SK-N-SH treated with all-trans-retinoic acid at 6 μM for 48 hours (cell line): ENCODE measurements around the gene ABCC6.

Source experiments
- ATAC-seq: fragments of 200-7000 bp; cut with Tn5 transposase; 3 replicates; pipeline ENCODE4 v1.9.1; 2020; ENCODE audit warnings: mild to moderate bottlenecking, moderate library complexity
- ARNTL ChIP-seq: fragments of 450-650 bp; formaldehyde crosslinking; IDR thresholded peaks from 2 replicates; pipeline ENCODE4 v1.5.0; 2020; ENCODE audit warnings: low read depth, mild to moderate bottlenecking, moderate library complexity, borderline replicate concordance
- BACH2 ChIP-seq: fragments of 250-450 bp; sonication (Bioruptor Pico); IDR thresholded peaks from 2 replicates; pipeline ENCODE4 v1.9.0; 2021; ENCODE audit warnings: mild to moderate bottlenecking, borderline replicate concordance
- CSDC2 ChIP-seq: fragments of 250-450 bp; sonication (Bioruptor Pico); IDR thresholded peaks from 2 replicates; pipeline ENCODE4 v1.5.0; 2020; ENCODE audit warnings: mild to moderate bottlenecking, moderate library complexity
- ESRRG ChIP-seq: fragments of 250-450 bp; sonication (Bioruptor Pico); IDR thresholded peaks from 2 replicates; pipeline ENCODE4 v1.6.1; 2021; ENCODE audit warnings: mild to moderate bottlenecking
- GLIS3 ChIP-seq: fragments of 250-450 bp; sonication (Bioruptor Pico); IDR thresholded peaks from 2 replicates; pipeline ENCODE4 v1.5.0; 2020; ENCODE audit warnings: mild to moderate bottlenecking, moderate library complexity
- ISL1 ChIP-seq: fragments of 250-450 bp; sonication (Bioruptor Pico); IDR thresholded peaks from 2 replicates; pipeline ENCODE4 v2.1.2; 2022; ENCODE audit warnings: mild to moderate bottlenecking, moderate library complexity
- OSR1 ChIP-seq: fragments of 250-450 bp; sonication (Bioruptor Pico); IDR thresholded peaks from 2 replicates; pipeline ENCODE4 v1.8.0; 2022; ENCODE audit warnings: moderate library complexity, mild to moderate bottlenecking, inconsistent platforms
- RARB ChIP-seq: fragments of 250-450 bp; sonication (Bioruptor Pico); IDR thresholded peaks from 2 replicates; pipeline ENCODE4 v1.8.0; 2021; ENCODE audit warnings: mild to moderate bottlenecking, moderate library complexity
- SNAI2 ChIP-seq: fragments of 250-450 bp; sonication (Bioruptor Pico); IDR thresholded peaks from 2 replicates; pipeline ENCODE4 v1.5.0; 2020; ENCODE audit warnings: mild to moderate bottlenecking, moderate library complexity
- TCF4 ChIP-seq: fragments of 250-450 bp; sonication (Bioruptor Pico); IDR thresholded peaks from 2 replicates; pipeline ENCODE4 v1.8.0; 2021; ENCODE audit warnings: mild to moderate bottlenecking, moderate library complexity, borderline replicate concordance
- TOX ChIP-seq: fragments of 250-450 bp; sonication (Bioruptor Pico); IDR thresholded peaks from 2 replicates; pipeline ENCODE4 v1.8.0; 2021; ENCODE audit warnings: mild to moderate bottlenecking, moderate library complexity, borderline replicate concordance
- ZC3H10 ChIP-seq: fragments of 250-450 bp; sonication (Bioruptor Pico); IDR thresholded peaks from 2 replicates; pipeline ENCODE4 v1.5.1; 2021; ENCODE audit warnings: mild to moderate bottlenecking, moderate library complexity
- ZFP3 ChIP-seq: fragments of 250-450 bp; sonication (Bioruptor Pico); IDR thresholded peaks from 2 replicates; pipeline ENCODE4 v1.5.0; 2020; ENCODE audit warnings: mild to moderate bottlenecking, moderate library complexity
- ZFP30 ChIP-seq: fragments of 450-650 bp; formaldehyde crosslinking; IDR thresholded peaks from 2 replicates; pipeline ENCODE4 v1.5.0; 2022; ENCODE audit warnings: mild to moderate bottlenecking, moderate library complexity
- ZNF565 ChIP-seq: fragments of 450-650 bp; formaldehyde crosslinking; conservative IDR thresholded peaks from 2 replicates; pipeline ENCODE4 v1.5.0; 2020; ENCODE audit warnings: low read depth, mild to moderate bottlenecking, moderate library complexity
- ZNF70 ChIP-seq: fragments of 450-650 bp; formaldehyde crosslinking; IDR thresholded peaks from 2 replicates; pipeline ENCODE4 v1.5.0; 2020; ENCODE audit warnings: mild to moderate bottlenecking, moderate library complexity
- ZNF8 ChIP-seq: fragments of 450-650 bp; formaldehyde crosslinking; IDR thresholded peaks from 2 replicates; pipeline ENCODE4 v1.5.0; 2020; ENCODE audit warnings: mild to moderate bottlenecking, moderate library complexity
- TF ChIP-seq, protein P1 (sequence below): fragments of 250-450 bp; sonication (Bioruptor Pico); IDR thresholded peaks from 2 replicates; pipeline ENCODE4 v1.5.0; 2020; ENCODE audit warnings: mild to moderate bottlenecking, moderate library complexity
- TF ChIP-seq, protein P2 (sequence below): fragments of 250-450 bp; sonication (Bioruptor Pico); IDR thresholded peaks from 2 replicates; pipeline ENCODE4 v1.8.0; 2020; ENCODE audit warnings: mild to moderate bottlenecking, moderate library complexity, borderline replicate concordance
- TF ChIP-seq, protein P3 (sequence below): fragments of 250-450 bp; sonication (Bioruptor Pico); IDR thresholded peaks from 2 replicates; pipeline ENCODE4 v1.5.1; 2021; ENCODE audit warnings: mild to moderate bottlenecking, moderate library complexity
- TF ChIP-seq, protein P4 (sequence below): fragments of 250-450 bp; sonication (Bioruptor Pico); IDR thresholded peaks from 2 replicates; pipeline ENCODE4 v1.5.1; 2020; ENCODE audit warnings: low read depth, mild to moderate bottlenecking, moderate library complexity

ABCC6 gene

DNA sequence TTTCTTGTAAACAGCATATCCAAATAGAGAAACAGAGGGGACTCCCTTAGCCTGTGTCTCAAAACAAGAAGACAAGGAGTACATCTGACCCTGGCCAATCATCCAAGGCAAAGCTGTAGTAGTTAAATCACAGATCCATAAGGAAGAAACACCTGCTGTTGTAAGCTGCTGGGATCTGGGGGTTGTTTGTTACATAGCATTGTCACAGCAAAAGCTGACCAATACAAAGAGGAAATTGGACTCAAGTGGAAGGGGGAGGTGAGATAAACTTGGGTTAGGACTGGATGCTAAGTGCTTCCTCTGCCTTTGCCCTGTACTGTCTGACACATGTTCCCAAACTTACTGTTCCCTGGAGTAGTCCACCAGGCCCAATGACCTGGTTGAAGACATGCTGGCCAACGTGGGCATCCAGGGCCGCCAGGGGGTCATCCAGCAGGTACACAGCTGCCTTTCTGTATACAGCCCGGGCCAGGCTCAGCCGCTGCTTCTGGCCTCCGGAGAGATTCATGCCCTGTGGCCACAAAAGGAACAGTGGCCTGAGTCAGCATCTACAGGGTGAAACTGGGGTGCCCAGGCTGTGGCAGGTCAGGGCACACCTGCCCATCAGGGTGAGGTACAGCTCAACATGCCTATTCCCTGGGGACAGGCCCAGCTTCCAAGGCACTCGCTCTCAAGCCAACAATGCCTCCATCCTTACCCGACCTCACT, 44.7 kb downstream of the ABCC6 start (continued):
- no peak for TF ChIP-seq ZNF565
- TF ChIP-seq SNAI2 (CRISPR knock-in tag): no peak
- no peak for TF ChIP-seq ARNTL (CRISPR knock-in tag)
- TF ChIP-seq ZC3H10: no peak
- no peak for TF ChIP-seq GLIS3 (CRISPR knock-in tag)
- TF ChIP-seq, protein P1, sequence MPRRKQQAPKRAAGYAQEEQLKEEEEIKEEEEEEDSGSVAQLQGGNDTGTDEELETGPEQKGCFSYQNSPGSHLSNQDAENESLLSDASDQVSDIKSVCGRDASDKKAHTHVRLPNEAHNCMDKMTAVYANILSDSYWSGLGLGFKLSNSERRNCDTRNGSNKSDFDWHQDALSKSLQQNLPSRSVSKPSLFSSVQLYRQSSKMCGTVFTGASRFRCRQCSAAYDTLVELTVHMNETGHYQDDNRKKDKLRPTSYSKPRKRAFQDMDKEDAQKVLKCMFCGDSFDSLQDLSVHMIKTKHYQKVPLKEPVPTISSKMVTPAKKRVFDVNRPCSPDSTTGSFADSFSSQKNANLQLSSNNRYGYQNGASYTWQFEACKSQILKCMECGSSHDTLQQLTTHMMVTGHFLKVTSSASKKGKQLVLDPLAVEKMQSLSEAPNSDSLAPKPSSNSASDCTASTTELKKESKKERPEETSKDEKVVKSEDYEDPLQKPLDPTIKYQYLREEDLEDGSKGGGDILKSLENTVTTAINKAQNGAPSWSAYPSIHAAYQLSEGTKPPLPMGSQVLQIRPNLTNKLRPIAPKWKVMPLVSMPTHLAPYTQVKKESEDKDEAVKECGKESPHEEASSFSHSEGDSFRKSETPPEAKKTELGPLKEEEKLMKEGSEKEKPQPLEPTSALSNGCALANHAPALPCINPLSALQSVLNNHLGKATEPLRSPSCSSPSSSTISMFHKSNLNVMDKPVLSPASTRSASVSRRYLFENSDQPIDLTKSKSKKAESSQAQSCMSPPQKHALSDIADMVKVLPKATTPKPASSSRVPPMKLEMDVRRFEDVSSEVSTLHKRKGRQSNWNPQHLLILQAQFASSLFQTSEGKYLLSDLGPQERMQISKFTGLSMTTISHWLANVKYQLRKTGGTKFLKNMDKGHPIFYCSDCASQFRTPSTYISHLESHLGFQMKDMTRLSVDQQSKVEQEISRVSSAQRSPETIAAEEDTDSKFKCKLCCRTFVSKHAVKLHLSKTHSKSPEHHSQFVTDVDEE: no peak
- TF ChIP-seq OSR1 (CRISPR knock-in tag): no peak
- no peak for TF ChIP-seq ESRRG (CRISPR knock-in tag)

DNA sequence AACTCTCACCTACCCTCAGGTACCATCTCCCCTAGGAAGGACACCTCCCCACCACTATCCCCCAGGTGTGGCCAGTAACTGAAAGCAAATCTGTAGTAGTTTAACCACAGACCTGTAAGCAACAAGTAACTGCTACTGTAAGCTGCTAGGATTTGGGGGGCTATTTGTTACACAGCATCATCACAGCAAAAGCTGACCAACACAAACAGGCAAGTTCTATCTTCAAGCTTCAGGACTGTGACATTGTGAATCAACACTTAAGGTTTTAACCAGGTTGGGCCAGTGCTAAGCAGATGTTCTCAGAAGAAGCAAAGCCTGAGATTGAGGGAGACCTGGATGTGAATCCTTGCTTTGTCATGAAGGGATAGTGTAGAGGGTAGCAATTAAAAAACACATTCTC, 47.0 kb downstream of the ABCC6 start:
- no peak for TF ChIP-seq ESRRG (CRISPR knock-in tag)
- no peak for TF ChIP-seq ISL1 (CRISPR knock-in tag)
- TF ChIP-seq ZC3H10: no peak
- TF ChIP-seq ZNF8 (CRISPR knock-in tag): no peak
- no peak for TF ChIP-seq GLIS3 (CRISPR knock-in tag)
- TF ChIP-seq CSDC2 (CRISPR knock-in tag): no peak
- TF ChIP-seq RARB (CRISPR knock-in tag): no peak
- no peak for TF ChIP-seq SNAI2 (CRISPR knock-in tag)
- no peak for TF ChIP-seq ZFP3 (CRISPR knock-in tag)
- TF ChIP-seq ZNF70 (CRISPR knock-in tag): no peak
- TF ChIP-seq, protein P2, sequence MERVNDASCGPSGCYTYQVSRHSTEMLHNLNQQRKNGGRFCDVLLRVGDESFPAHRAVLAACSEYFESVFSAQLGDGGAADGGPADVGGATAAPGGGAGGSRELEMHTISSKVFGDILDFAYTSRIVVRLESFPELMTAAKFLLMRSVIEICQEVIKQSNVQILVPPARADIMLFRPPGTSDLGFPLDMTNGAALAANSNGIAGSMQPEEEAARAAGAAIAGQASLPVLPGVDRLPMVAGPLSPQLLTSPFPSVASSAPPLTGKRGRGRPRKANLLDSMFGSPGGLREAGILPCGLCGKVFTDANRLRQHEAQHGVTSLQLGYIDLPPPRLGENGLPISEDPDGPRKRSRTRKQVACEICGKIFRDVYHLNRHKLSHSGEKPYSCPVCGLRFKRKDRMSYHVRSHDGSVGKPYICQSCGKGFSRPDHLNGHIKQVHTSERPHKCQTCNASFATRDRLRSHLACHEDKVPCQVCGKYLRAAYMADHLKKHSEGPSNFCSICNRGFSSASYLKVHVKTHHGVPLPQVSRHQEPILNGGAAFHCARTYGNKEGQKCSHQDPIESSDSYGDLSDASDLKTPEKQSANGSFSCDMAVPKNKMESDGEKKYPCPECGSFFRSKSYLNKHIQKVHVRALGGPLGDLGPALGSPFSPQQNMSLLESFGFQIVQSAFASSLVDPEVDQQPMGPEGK (CRISPR knock-in tag): no peak
- TF ChIP-seq ZFP30 (CRISPR knock-in tag): no peak
- TF ChIP-seq ZNF565: no peak
- TF ChIP-seq, protein P1: no peak
- TF ChIP-seq OSR1 (CRISPR knock-in tag): no peak
- TF ChIP-seq TCF4 (CRISPR knock-in tag): no peak
- no peak for TF ChIP-seq TOX (CRISPR knock-in tag)
- no peak for TF ChIP-seq BACH2
- TF ChIP-seq, protein P3, sequence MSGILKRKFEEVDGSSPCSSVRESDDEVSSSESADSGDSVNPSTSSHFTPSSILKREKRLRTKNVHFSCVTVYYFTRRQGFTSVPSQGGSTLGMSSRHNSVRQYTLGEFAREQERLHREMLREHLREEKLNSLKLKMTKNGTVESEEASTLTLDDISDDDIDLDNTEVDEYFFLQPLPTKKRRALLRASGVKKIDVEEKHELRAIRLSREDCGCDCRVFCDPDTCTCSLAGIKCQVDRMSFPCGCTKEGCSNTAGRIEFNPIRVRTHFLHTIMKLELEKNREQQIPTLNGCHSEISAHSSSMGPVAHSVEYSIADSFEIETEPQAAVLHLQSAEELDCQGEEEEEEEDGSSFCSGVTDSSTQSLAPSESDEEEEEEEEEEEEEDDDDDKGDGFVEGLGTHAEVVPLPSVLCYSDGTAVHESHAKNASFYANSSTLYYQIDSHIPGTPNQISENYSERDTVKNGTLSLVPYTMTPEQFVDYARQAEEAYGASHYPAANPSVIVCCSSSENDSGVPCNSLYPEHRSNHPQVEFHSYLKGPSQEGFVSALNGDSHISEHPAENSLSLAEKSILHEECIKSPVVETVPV (CRISPR knock-in tag): no peak
- TF ChIP-seq, protein P4, sequence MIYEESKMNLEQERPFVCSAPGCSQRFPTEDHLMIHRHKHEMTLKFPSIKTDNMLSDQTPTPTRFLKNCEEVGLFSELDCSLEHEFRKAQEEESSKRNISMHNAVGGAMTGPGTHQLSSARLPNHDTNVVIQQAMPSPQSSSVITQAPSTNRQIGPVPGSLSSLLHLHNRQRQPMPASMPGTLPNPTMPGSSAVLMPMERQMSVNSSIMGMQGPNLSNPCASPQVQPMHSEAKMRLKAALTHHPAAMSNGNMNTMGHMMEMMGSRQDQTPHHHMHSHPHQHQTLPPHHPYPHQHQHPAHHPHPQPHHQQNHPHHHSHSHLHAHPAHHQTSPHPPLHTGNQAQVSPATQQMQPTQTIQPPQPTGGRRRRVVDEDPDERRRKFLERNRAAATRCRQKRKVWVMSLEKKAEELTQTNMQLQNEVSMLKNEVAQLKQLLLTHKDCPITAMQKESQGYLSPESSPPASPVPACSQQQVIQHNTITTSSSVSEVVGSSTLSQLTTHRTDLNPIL (CRISPR knock-in tag): no peak
- ATAC-seq: no peak
